ENCODE data around the gene TBXAS1. TPM values are rescaled to one million over a fixed set of nuclear protein-coding genes. Genes with fewer than 3 reads are reported as not detected.

Gene TBXAS1
- polyA plus RNA-seq, 1 donor from 2014 or later: 0.93 TPM

GRCh38 chr7:139827042-139827441 lies 2.0 kb upstream of the TBXAS1 start:
- no peaks in the 10 kb centered on the region for H3K9me2 ChIP-seq (ENCODE audit: insufficient read depth, low read length)

GRCh38 chr7:139828446-139828845 lies 618 bp upstream of the TBXAS1 start:
- Histone ChIP-seq H3K9me3 (ENCODE audit: low read length) (no peaks in the 10 kb centered on the region), H3K27me3 (ENCODE audit: insufficient read depth, low read depth, low read length) (no peaks in the 10 kb centered on the region), H2AFZ (ENCODE audit: low read depth, low read length) (no peak overlapping the region), H3K36me3 (ENCODE audit: insufficient read depth, low read length) (no peaks in the 10 kb centered on the region), H3K79me2 (replicated peaks; ENCODE audit: insufficient read depth, low read length) (no peaks in the 10 kb centered on the region), H3K9ac (ENCODE audit: low read length) (no peak overlapping the region), H4K20me1 (ENCODE audit: insufficient read depth) (no peaks in the 10 kb centered on the region), H3K4me3 (ENCODE audit: low read length) (no peak overlapping the region), H3F3A (ENCODE audit: insufficient read depth, low read length, poor library complexity, severe bottlenecking) (no peaks in the 10 kb centered on the region), H3K9me2 (ENCODE audit: insufficient read depth, low read length) (no peaks in the 10 kb centered on the region), H3K27ac (ENCODE audit: low read length) (no peak overlapping the region), H3K4me2 (ENCODE audit: low read length) (no peak overlapping the region)
- TF ChIP-seq SMC3 (conservative IDR thresholded peaks at IDR 0.05; ENCODE audit: poor library complexity): no peak
- TF ChIP-seq TAF1 (IDR thresholded peaks at IDR 0.05; ENCODE audit: low read depth): no peak
- TF ChIP-seq REST (IDR thresholded peaks at IDR 0.05; ENCODE audit: borderline replicate concordance): no peak
- no peak for TF ChIP-seq CTCF (IDR thresholded peaks at IDR 0.05; ENCODE audit: poor library complexity, severe bottlenecking)
- TF ChIP-seq POLR2AphosphoS5 (IDR thresholded peaks at IDR 0.05): no peak
- no peak for TF ChIP-seq EZH2 (IDR thresholded peaks at IDR 0.05; ENCODE audit: borderline replicate concordance, insufficient read depth, low read length, poor library complexity, severe bottlenecking)
- no peak for TF ChIP-seq RAD21 (conservative IDR thresholded peaks at IDR 0.05)

More at GRCh38 chr7:139827042-139827441, 2.0 kb upstream of the TBXAS1 start:
- TF ChIP-seq EP300 (conservative IDR thresholded peaks at IDR 0.05; ENCODE audit: poor library complexity, severe bottlenecking) (no peak), CTCF (IDR thresholded peaks at IDR 0.05; ENCODE audit: poor library complexity, severe bottlenecking) (no peak), REST (IDR thresholded peaks at IDR 0.05; ENCODE audit: borderline replicate concordance) (no peak), MXI1 (conservative IDR thresholded peaks at IDR 0.05; ENCODE audit: poor library complexity, severe bottlenecking) (no peak), POLR2AphosphoS5 (IDR thresholded peaks at IDR 0.05) (no peak), TAF1 (IDR thresholded peaks at IDR 0.05; ENCODE audit: low read depth) (no peak), RAD21 (conservative IDR thresholded peaks at IDR 0.05) (no peak), SMC3 (conservative IDR thresholded peaks at IDR 0.05; ENCODE audit: poor library complexity) (no peak), EZH2 (IDR thresholded peaks at IDR 0.05; ENCODE audit: borderline replicate concordance, insufficient read depth, low read length, poor library complexity, severe bottlenecking) (no peak)
- H3K27ac ChIP-seq (ENCODE audit: low read length): no peak overlapping the region
- H4K20me1 ChIP-seq (ENCODE audit: insufficient read depth): no peaks in the 10 kb centered on the region
- H3K27me3 ChIP-seq (ENCODE audit: insufficient read depth, low read depth, low read length): no peaks in the 10 kb centered on the region
- H3K4me2 ChIP-seq (ENCODE audit: low read length): no peak overlapping the region
- H3K4me3 ChIP-seq (ENCODE audit: low read length): no peak overlapping the region
- H3F3A ChIP-seq (ENCODE audit: insufficient read depth, low read length, poor library complexity, severe bottlenecking): no peaks in the 10 kb centered on the region
- H3K9ac ChIP-seq (ENCODE audit: low read length): no peak overlapping the region
- H3K9me3 ChIP-seq (ENCODE audit: low read length): no peaks in the 10 kb centered on the region
- no peaks in the 10 kb centered on the region for H3K79me2 ChIP-seq (replicated peaks; ENCODE audit: insufficient read depth, low read length)
- no peak overlapping the region for H2AFZ ChIP-seq (ENCODE audit: low read depth, low read length)
- H3K36me3 ChIP-seq (ENCODE audit: insufficient read depth, low read length): no peaks in the 10 kb centered on the region

Data from neural cell (in vitro differentiated cells).